Measurements from ENCODE around the gene THADA.

THADA gene

DNA sequence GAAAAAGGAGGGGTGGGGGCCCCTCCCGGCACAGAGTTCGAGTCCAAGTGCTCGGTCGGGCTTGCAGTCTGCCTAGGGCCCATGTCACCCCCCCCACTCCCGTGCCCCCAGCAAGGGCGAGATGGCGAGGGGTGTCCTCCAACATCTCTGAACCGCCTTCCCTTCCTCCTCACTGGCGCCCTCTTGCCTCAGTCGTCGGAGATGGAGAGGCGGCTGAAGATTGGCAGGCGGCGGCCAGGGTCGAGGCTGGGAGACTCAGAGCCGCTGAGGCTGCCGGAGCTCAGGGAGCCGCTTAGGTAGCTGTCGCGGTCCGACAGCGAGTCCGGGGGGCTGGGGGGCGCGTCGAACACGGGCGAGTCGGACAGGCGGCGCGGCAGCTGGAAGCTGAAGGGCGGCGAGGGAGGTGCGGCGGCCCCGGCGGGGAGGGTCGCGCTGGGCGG is 371.7 kb downstream of the THADA start:
- DNase-seq (ENCODE audit: low read depth in 2 of 2), result peak; percentile 54 to 55

DNA sequence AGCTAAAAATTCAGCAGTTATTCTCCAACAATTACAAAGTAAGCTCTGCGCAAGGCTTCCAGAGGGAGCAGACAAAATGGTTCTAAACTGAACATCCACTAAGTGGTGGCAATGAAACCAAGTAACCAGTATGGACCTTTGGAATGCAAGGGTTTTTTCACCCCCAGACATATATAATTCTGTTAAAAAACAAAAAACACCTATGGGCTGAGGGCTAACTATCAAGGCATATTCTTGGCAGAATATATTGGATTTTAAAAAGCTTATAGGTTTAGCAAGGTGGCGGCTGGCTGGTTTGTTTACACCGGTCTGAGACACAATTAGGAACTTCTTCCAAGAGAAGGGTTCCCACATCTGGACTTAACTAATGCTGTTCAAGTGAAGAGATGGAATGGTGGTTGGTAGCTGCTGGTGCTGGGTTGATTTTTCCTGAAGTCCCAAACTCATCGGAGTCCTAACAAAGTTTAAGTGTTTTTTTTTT is 372.3 kb downstream of the THADA start:
- DNase-seq (ENCODE audit: low read depth in 2 of 2), result no peak

- no peak for DNase-seq (ENCODE audit: low read depth in 2 of 2)
Measured at GRCh38 chr2:43222475-43223309, 373.1 kb downstream of the THADA start.

DNA sequence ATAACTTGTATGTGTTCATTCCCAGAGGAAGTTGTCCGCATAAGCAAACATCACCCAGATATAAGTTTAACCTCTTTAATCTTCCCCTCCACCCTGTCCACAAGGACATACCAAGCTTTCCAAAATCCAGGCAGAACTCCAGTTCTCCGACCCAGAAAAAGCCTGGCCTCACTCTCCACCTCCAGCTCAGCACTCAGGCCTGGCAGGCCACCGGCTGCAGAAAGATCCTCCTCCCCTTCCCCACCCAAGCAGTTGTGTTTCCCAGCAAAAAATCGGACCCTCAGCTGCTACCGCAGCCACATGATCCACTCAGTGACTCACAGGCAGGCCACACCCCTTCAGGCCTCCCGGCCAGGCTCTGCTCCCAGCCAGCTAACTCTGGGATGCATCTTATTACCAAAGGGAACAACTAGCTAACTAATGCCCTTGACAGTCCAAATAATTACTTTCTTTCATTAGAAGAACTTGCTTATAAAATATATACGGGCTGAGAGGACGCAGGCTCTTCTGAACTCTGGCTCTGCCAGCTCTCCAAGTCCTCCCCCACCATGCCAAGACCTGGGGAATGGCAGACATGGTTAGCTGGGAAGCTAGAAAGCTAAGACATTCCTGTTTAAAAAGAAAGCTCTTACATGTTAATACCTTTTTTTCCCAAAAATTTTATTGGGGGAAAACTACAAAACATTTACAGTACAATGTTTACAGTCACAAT is 373.9 kb downstream of the THADA start:
- DNase-seq (ENCODE audit: low read depth in 2 of 2), result no peak

DNA sequence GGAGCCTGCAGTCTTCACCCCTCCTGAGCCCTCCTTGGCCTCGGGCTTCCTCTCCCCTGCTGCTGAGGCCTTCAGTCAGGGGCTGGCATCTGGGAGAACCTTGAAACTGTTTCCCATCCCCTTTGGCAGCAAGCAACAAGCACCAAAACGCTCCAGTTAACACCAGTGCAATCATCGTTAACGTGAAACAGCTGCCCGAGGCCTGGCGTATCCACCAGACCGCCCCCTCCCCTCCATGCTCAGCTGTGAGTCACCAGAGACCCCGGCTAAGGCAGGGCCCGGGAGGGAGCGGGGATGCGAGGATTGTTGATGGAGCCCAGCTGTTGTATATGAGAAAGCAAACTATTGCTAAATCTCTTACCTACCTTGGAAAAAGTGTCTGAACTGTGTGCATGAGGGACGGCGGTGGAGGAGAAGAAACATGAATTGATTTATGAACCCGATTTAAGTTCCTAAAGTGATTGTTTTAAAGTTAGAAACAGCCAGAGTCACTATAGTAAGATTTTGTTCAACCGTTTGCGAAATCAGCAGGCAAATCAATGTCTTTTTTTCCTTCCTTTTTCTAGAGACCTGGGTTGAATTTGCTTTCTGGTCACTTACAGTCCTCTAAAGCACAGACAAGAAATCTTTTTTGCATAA is 374.6 kb downstream of the THADA start:
- DNase-seq (ENCODE audit: low read depth in 2 of 2), result no peak

DNA sequence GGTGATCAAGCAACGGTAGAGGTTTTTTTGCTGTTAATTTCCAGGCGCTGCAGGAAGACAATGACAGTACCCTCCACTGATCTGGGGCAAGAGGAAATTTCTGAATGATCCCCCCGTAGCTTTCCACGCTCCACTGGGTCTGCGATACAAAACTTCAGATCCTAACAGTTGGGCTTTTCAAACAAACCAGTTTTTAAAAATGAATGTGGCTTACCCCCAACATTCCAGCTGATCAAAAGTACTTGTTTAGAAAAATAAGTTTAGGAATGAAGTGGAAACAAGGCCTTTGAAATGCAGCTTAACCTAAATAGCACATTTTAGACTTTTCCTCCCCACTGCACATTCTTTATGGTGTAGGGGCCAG is 375.1 kb downstream of the THADA start:
- no peak for DNase-seq (ENCODE audit: low read depth in 2 of 2)

- no peak for DNase-seq (ENCODE audit: low read depth in 2 of 2)
Measured at GRCh38 chr2:43220229-43220751, 375.5 kb downstream of the THADA start.

- peak; percentile 47 to 48 for DNase-seq (ENCODE audit: low read depth in 2 of 2)
Measured at GRCh38 chr2:43219383-43220228, 376.2 kb downstream of the THADA start.

GRCh38 chr2:43218702-43219382 is 377.0 kb downstream of the THADA start:
- peak; percentile 60 to 72 for DNase-seq (ENCODE audit: low read depth in 2 of 2)

GRCh38 chr2:43218155-43218701 is 377.6 kb downstream of the THADA start:
- DNase-seq (ENCODE audit: low read depth in 2 of 2), result no peak

GRCh38 chr2:43217228-43218154 is 378.3 kb downstream of the THADA start:
- no peak for DNase-seq (ENCODE audit: low read depth in 2 of 2)

DNA sequence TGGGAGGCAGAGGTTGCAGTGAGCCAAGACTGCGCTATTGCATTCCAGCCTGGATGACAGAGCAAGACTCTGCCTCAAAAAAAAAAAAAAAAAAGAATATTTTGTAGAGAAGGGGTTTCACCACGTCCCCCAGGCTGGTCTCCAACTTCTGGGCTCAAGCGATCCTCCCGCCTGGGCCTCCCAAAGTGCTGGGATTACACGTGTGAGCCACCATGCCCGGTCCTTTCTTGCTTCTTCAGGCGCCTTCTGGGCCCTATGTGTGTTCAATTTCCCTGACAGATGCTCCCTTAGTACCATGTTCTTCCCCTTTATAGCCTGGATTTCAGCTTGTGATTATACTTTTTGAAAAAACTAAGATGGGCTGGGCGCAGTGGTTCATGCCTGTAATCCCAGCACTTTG is 379.2 kb downstream of the THADA start:
- no peak for DNase-seq (ENCODE audit: low read depth in 2 of 2)

- no peak for DNase-seq (ENCODE audit: low read depth in 2 of 2)
Measured at GRCh38 chr2:43215673-43216255, 380.1 kb downstream of the THADA start.

DNA sequence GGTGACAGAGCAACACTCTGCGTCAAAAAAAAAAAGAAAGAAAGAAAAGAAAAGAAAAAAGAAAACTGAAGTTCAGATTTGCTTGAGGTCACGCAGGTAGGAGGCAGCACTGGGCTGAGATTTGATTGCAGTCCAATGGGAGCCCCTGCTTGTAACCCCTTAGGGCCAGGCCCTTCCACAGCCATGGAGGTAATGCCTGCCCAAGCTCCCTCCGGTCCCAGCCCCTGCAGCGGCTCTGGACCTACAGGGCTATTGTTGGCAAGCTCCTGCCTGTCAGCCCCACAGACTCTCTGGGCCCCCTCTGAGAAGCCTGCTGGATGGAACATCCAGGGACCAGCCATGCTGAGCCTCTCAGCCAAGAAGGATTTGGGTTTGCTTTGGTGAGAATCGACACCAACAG is 381.6 kb downstream of the THADA start:
- no peak for DNase-seq (ENCODE audit: low read depth in 2 of 2)

- no peak for DNase-seq (ENCODE audit: low read depth in 2 of 2)
Measured at GRCh38 chr2:43212931-43213330, 382.9 kb downstream of the THADA start.

DNA sequence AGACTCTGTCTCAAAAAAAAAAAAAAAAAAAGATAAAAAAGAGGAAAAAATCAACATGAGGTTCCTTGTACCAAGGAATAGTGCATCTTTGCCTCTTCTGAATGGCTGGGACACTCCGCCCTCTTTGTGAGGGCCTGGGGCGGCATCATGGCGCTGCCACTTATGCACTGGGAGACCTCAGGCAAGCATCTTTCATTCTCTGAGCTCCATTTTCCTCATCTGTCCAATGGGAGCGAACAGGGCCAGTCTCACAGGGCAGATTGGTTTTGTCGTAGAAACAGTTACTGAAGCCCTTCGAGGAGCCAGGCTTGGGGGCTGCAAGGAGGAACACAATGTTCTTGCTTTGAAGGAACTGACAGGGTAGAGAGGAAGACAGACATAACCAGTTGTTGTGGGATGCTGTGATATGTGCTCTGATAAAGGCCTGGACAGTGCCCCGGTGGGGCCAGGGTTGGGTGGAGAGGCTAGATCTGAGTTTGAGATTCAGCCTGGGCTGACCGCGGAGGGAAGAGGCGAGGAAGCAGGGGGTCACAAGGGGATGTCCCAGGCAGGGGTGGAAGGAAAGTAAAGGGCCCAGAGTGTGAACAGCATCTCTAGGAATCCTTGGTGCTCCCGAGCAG is 383.5 kb downstream of the THADA start:
- no peak for DNase-seq (ENCODE audit: low read depth in 2 of 2)

DNA sequence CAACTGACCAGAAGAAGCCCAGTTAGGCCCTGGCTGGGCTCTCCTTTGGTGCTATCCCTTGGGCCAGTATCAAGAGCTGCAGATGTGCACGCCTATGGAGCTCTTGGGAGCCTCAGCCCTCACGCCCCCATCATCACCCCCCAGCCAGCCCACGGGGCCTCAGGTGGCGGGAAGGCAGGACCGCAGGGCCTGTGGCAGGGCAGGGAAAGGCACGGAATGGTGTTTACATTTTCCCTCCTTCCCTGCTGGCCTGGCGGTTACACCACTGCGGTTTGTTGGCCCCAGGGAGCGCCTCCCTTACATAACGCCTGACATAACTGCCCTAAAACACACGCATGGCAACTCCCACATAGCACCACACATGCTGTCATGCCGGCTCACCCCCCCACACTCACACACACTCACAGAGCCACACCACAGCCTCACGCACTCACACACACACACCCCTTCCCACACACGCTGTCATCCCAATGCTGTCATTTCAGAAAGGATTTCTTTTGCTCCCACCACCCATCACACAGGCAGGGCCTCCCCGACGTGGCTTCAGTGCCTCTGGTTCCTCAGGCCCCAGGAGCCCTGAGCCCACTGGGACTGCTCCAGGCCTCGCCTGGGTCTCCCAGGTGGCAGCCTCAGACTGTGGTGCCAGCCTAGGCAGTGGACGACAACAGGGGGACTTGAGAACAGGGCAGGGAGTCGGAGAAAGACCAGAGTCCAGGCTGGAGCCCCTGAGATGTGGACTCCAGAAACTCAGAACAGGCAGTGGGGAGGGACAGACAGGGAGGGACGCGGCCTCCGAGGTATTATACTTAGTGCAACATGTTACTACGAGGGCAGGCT is 385.2 kb downstream of the THADA start:
- no peak for DNase-seq (ENCODE audit: low read depth in 2 of 2)

- no peak for DNase-seq (ENCODE audit: low read depth in 2 of 2)
Measured at GRCh38 chr2:43210125-43210466, 385.7 kb downstream of the THADA start.
